ENCODE measurements around the gene CYLC2.

CYLC2 gene

GRCh38 chr9:102995033-102995432 is at the start of gene CYLC2:
TSS of gene CYLC2 (plus strand) at chr9:102995333. CDS start at chr9:102995381, 48 bp downstream.
- no peak for DNase-seq (ENCODE audit: low spot score)

GRCh38 chr9:102950346-102950745 is 44.8 kb upstream of the CYLC2 start:
- no peak for DNase-seq (ENCODE audit: low spot score)

GRCh38 chr9:102966999-102967398 is 28.1 kb upstream of the CYLC2 start:
- no peak for DNase-seq (ENCODE audit: low spot score)

GRCh38 chr9:102967979-102968378 is 27.2 kb upstream of the CYLC2 start:
- DNase-seq (ENCODE audit: low spot score) = no peak

- DNase-seq (ENCODE audit: low spot score) = no peak
These were observed 22.4 kb upstream of the CYLC2 start for GRCh38 chr9:102972780-102973179.

- DNase-seq (ENCODE audit: low spot score) = no peak
These were observed 20.6 kb upstream of the CYLC2 start for GRCh38 chr9:102974530-102974929.

GRCh38 chr9:102975251-102975650 is 19.9 kb upstream of the CYLC2 start:
- DNase-seq (ENCODE audit: low spot score) = no peak

GRCh38 chr9:102985162-102985895 is 9.8 kb upstream of the CYLC2 start:
- no peak for DNase-seq (ENCODE audit: low spot score)

- no peak for DNase-seq (ENCODE audit: low spot score)
These were observed 8.7 kb upstream of the CYLC2 start for GRCh38 chr9:102986425-102986824.

GRCh38 chr9:103003689-103004088 is 8.6 kb downstream of the CYLC2 start:
- no peak for DNase-seq (ENCODE audit: low spot score)

GRCh38 chr9:103014242-103014641 is 19.1 kb downstream of the CYLC2 start:
- no peak for DNase-seq (ENCODE audit: low spot score)

- DNase-seq (ENCODE audit: low spot score) = no peak
These were observed 30.7 kb downstream of the CYLC2 start for GRCh38 chr9:103025796-103026195.

GRCh38 chr9:103037508-103038477 is 42.7 kb downstream of the CYLC2 start:
- DNase-seq (ENCODE audit: low spot score) = no peak

GRCh38 chr9:103041961-103042360 is 46.8 kb downstream of the CYLC2 start:
- DNase-seq (ENCODE audit: low spot score) = no peak
